ENCODE results near the gene CDK5RAP1. TPM values are rescaled to one million over a fixed set of nuclear protein-coding genes. Genes with fewer than 3 reads are reported as not detected.
"Not testable (repeated sequence)": the region's sequence is repeated elsewhere in the genome, so short reads cannot be mapped to it uniquely, and the experiment has no call there.

CDK5RAP1 gene
- total RNA-seq, 1 donor from 2014 or later, result 21.1 TPM

GRCh38 chr20:33419140-33419974 lies 18.0 kb upstream of the CDK5RAP1 start:
- peak; percentile 39 for DNase-seq

- no peak for DNase-seq
Observed at GRCh38 chr20:33418033-33418432, 16.7 kb upstream of the CDK5RAP1 start.

DNA sequence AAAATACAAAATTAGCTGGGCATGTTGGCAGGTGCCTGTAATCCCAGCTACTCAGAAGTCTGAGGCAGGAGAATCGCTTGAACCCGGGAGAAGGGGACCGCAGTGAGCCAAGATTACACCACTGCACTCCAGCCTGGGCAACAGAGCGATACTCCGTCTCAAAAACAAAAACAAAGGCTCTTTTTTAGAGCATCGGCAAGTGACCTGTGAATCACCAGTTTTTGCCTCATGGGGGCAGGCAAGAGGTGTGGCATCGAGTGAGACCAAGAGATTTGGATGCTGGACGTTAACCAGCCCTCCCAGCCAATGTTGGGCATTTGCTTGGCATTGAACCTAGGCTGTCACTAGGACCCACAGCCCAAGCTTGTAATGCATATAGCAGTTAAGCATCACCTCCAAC lies 14.6 kb upstream of the CDK5RAP1 start:
- DNase-seq, result peak; percentile 54

- no peak for DNase-seq
Observed at GRCh38 chr20:33412484-33412838, 11.1 kb upstream of the CDK5RAP1 start.

- DNase-seq, result no peak
Observed at GRCh38 chr20:33411711-33412483, 10.6 kb upstream of the CDK5RAP1 start.

- no peak for DNase-seq
Observed at GRCh38 chr20:33411242-33411641, 9.9 kb upstream of the CDK5RAP1 start.

GRCh38 chr20:33410081-33410742 lies 8.9 kb upstream of the CDK5RAP1 start:
- DNase-seq, result no peak

GRCh38 chr20:33408716-33409654 lies 7.7 kb upstream of the CDK5RAP1 start:
- no peak for DNase-seq

DNA sequence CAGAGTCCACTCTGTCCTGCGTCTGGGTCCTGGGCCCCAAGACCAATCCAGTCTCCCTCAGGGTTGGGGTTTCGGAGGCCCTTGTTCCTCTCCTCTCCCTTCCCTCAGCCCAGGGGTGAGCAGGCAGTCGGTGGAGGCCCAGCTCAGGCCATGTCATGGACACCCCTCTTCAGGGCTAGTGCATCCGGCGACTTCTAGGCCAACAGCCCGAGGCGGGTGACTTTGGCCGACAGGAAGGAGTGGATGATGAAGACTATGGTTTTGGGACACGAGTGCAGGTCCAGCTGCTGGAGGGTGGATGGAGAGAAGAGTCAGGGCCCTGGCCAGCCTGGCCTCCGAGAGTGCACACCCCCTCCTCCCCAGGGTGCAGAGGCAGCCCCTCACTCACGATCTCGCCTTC lies 7.0 kb upstream of the CDK5RAP1 start:
- DNase-seq, result no peak

DNA sequence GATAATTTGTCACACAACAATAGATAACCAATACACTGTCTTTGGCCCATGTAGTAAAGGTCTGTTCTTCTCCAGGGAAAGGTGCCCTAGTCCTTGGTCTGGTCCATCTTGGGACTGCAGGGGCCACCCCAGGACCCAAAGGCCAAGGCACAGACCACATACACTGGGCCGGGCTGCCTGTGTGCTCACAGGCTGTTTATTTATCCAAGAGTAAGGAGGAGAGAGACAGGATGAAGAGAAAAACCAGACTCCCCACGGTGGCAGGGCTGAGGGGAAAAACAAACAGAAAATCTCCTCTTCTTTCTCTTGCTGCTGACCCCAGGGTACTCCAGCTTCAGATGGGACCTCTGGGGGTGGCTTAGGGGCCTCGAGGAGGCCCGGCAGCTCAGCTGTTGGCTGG lies 6.5 kb upstream of the CDK5RAP1 start:
- no peak for DNase-seq

GRCh38 chr20:33407251-33407650 lies 5.9 kb upstream of the CDK5RAP1 start:
- peak; percentile 27 for DNase-seq

DNA sequence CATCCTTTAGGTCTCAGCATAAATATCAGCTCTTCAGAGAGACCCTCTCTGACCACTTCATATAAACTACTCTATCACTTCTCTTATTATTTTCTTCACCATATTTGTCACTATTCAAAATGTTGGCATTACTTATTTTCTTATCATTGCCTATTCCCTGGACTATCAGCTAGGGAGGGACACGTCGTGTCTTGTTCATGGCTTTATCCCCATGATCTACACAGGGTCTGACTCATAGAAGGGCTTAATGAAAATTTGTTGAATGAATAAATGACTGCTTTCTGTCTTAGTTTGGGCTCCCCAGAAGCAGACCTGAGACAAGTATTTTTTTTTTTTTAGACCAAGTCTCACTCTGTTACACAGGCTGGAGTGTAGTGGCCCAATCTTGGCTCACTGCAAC lies 3.0 kb upstream of the CDK5RAP1 start:
- DNase-seq, result no peak

DNA sequence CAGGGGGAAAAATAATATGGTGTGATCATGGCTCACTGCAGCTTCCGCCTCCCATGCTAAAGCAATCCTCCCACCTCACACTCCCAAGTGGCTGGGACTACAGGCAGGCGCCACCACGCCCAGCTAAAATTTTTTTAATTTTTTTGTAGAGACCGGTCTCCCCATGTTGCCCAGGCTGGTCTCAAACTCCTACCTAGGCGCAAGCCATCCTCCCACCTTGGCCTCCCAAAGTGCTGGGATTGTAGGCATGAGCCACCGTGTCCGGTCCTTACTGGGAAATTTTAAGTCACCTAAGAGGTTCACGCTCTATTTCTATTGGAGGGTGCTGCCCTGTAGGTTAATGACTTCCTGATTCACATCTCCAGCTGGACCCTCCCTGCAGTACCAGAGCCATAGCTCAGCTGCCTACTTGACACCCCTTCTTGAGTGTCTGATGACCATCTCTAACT lies 626 bp upstream of the CDK5RAP1 start:
- DNase-seq, result peak; percentile 28

DNA sequence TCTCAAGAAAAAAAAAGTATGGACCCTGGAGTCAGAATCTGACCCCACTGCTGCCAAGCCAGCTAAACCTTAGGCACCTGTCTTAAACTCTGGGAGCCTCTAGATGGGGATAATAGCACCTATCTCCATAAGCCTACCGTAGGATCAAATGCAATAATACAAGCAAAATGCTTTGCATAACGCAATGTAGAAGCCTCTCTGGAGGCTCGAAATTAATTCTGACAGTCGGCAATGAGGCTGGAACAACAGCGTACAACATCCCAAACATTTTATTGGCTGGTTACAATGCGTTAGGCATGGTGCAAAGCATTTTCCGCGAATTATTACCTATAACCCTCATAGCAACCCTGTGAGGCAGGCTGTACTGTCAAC lies 521 bp downstream of the CDK5RAP1 start:
- peak; percentile 43 for DNase-seq

DNA sequence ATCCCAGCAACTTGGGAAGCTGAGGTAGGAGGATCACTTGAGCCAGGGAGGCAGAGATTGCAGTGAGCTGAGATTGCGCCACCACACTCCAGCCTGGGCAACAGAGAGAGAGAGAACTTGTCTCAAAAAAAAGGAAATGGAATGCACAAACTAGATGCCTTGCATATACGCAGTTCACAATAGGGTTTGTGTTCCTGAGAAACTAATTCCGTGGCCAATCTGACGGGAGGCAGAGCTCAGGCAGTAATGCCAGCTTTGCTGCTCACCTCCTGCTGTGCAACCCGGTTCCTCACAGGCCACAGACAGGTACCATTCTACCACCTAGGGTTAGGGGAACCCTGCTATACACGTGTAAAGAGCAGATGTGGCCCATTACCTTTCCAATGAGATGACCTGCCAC lies 1.4 kb downstream of the CDK5RAP1 start:
- DNase-seq, result no peak

- peak; percentile 32 for DNase-seq
Observed at GRCh38 chr20:33394718-33395117, 6.6 kb downstream of the CDK5RAP1 start.

- DNase-seq, result no peak
Observed at GRCh38 chr20:33393609-33394008, 7.7 kb downstream of the CDK5RAP1 start.

DNA sequence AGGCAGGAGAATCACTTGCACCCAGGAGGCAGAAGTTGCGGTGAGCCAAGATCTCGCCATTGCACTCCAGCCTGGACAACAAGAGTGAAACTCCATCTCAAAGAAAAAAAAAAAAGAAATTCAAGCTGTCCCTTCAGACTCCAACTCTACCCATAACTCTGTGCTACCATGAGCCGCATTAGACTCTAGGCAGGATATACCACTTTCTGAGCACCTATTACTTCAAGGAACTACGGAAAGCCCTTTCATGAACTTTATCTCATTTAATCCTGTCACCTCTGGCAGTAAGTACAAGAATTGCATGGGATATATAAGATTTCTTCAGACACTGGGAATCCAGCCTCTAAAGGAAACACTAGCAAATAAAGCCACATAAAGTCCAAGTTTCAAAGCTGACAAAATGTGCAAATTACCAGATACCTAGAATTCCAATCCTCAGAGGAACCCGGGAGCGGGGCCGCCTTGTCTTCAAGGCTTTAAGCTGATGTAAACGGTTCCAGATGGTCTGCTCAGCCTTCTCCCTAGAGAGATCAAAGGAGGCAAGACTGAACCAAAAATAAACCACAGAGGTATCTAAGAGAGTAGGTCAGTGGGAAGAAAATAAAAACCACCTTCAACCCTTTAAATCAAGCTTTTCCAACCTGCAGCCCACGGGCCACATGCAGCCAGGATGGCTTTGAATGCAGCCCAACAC lies 9.4 kb downstream of the CDK5RAP1 start:
- DNase-seq, result no peak

- not testable (repeated sequence) for DNase-seq
Observed at GRCh38 chr20:33389326-33389725, 12.0 kb downstream of the CDK5RAP1 start.

DNA sequence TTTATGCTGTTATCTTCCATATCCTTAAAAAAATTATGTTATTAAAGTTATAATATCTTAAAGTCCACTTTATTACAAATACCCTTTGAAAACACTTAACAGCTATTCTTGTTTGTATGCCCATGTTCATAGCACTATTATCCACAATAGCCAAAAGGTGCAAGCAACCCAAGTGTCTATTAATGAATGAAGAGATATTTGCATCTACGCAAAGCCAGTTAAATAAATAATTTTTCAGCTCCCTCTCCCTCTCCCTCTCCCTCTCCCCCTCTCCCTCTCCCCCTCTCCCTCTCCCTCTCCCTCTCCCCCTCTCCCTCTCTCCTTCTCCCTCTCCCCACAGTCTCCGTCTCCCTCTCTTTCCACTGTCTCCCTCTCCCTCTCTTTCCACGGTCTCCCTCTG lies 13.1 kb downstream of the CDK5RAP1 start:
- no peak for DNase-seq

GRCh38 chr20:33387177-33387576 lies 14.1 kb downstream of the CDK5RAP1 start:
- no peak for DNase-seq

DNA sequence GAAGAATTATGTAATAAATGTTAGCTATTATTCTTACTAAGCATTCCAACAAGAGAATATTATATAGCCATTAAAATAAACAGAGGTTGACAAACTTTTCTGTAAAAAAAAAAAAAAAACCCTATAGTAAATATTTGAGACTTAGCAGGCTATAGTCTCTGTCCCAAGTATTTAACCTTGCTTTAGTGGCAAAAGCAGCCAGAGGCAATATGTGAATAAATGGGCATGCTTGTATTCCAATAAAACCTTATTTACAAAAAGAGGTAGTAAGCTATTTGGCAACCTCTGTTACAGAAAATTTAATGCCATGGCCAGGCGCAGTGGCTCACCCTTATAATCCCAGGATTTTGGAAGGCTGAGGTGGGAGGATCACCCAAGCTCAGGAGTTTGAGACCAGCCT lies 14.6 kb downstream of the CDK5RAP1 start:
- no peak for DNase-seq
